Stimulated activated CD8-positive, alpha-beta memory T cell treated with anti-CD3 and anti-CD28 coated beads, Interleukin-7, amount 100 ng/mL, for 4 hours (primary cell): Measurements from ENCODE around the gene SLC4A2.
A peak's percentile ranks its signal among the peaks of the same experiment; 100 is the strongest.

ENCODE experiments used
- DNase-seq, 2 donors: peaks; one replicate each; pipeline ENCODE4 v3.0.0-alpha.2; 2020; ENCODE audit warnings: low read depth in 2 of 2

Gene SLC4A2

GRCh38 chr7:151116603-151117440 is 57.4 kb downstream of the SLC4A2 start:
- DNase-seq = no peak

- DNase-seq = peak; percentile 7 to 13
Observed at GRCh38 chr7:151117565-151117964, 58.2 kb downstream of the SLC4A2 start.

DNA sequence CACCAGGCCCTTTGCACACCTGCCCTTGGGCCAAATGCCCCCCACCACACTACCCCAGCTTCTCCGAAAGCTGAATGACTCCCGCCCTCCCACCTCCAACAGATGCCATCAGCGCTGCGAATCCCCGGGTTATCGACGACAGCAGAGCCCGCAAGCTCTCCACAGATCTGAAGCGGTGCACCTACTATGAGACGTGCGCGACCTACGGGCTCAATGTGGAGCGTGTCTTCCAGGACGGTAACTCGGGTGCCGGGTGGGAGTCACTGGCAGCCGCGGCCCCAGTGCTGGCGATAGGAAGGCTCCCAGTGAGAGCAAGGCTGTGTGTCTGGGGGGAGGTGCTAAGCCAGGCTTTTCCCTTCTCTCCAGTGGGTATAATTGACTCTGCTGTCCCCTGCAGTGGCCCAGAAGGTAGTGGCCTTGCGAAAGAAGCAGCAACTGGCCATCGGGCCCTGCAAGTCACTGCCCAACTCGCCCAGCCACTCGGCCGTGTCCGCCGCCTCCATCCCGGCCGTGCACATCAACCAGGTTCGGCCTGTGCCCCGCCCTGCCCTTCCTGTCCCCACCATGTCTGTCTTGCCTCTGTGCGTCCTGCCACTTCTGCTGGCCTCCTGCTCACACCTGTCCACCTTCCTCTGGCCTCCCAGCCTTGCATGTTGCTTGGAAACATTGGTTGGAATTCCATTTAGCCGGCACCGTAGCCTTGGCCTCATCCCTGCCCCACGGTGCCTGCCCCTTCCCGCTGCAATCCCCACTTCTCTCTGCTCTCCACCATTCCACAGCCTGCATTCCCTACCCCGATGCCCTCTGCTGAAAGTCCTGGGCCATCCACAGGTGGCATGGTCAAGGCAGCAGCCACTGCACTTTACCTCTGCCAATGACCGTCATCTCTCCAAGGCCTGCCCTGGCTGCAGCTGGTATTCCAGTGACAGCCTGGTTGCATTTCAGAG is 59.0 kb downstream of the SLC4A2 start:
- no peak for DNase-seq

- DNase-seq = no peak
Observed at GRCh38 chr7:151119055-151119415, 59.6 kb downstream of the SLC4A2 start.

GRCh38 chr7:151119902-151120301 is 60.5 kb downstream of the SLC4A2 start:
- DNase-seq = no peak

GRCh38 chr7:151120896-151121295 is 61.5 kb downstream of the SLC4A2 start:
- no peak for DNase-seq

DNA sequence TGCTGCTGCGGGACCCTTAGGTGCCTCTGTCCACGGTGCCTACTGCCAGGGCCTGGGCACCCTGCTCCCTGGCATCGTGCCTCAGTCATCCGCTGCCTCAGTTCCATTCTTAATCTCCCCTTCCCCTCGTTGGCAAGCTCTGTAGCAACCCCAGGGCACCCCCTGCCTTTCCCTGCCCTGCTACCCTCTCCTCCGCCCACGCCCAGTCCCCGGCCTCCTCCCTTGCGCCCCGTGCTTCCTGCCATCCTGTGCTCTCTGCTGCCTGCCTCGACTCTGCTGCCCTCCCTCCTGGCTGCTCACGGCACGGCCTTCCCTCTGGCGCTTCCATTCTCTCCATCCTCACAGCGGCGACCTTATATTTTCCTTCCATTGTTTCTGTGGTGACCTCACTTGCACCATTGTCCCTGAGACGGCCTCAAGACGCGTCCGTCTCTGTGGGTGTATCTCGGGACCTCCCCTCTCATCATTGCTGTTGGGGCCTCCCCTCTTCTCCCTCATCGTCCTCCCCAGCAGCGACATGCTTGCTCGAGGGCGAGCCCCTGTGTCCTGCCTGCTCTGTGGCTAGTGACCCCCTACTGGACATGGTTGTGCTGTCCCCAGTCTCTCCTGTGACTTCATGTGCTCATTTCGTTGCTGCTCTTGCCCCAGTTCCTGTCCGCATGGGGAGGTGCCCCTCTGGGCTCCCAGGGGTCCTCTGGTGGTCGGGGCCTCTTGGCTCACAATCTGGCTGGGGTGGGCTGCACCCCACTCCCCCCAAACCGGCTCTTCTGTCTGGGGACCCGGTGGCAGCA is 62.2 kb downstream of the SLC4A2 start:
- no peak for DNase-seq

DNA sequence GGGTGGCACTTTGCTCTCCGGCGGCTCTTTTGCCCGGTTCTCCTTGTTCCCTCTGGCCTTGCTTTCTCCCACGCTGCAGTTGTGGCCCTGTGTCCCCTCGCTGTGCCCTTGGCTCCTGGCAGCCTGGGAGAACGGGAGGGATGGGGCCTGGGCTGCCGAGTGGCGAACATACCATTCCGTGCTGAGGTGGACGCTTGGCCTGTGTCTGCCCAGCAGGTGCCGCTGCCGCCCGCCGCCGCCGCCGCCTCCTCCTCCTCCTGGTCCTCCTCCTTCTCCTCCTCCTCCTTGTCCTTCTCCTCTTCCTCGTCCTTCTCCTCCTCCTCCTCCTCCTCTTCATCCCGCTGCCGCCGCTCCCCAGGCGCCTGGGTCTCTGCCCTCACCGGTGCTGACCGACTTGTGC is 62.9 kb downstream of the SLC4A2 start:
- no peak for DNase-seq

GRCh38 chr7:151122796-151123157 is 63.4 kb downstream of the SLC4A2 start:
- DNase-seq = no peak

GRCh38 chr7:151123158-151123821 is 63.9 kb downstream of the SLC4A2 start:
- no peak for DNase-seq

DNA sequence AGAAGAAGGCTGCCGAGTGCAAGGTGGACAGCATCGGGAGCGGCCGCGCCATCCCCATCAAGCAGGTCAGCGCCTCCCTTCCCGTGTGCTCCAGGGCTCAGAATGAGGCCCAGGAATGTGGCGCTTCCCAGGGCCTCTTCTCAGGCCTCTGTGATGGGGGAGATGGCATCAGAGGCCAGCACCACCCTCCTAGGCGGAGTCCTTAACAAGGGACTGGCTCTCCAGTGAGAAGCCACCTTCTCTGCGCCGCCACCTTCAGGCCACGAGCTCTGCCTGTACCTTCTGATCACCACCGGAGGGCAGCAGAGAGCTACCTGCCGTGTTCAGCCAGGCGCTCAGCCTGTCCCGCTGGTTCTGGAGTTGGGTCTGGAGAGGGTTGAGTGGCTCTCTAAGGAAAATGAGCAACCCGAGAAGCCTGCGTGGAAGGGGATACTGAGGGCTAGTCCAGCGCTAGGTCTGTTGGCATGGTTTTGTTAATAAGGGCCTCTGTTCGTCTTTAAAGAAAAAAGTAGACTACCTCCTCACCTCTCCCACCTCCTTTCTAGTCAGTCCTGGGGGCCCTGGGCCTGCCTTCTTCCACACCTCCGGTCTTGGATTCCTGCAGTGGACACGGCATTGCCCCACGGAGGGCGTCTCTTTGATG is 64.6 kb downstream of the SLC4A2 start:
- DNase-seq = peak; percentile 62 to 66

GRCh38 chr7:151124481-151124880 is 65.1 kb downstream of the SLC4A2 start:
- DNase-seq = no peak

- DNase-seq = no peak
Observed at GRCh38 chr7:151124899-151125399, 65.6 kb downstream of the SLC4A2 start.

- DNase-seq = no peak
Observed at GRCh38 chr7:151125470-151125845, 66.1 kb downstream of the SLC4A2 start.

- DNase-seq = no peak
Observed at GRCh38 chr7:151125846-151126481, 66.6 kb downstream of the SLC4A2 start.
